HG03060 (cell line): Measurements from ENCODE around the gene VPS13D.
"Not testable (repeated sequence)": the region's sequence is repeated elsewhere in the genome, so short reads cannot be mapped to it uniquely, and the experiment has no call there.

Experiments
- ATAC-seq: cut with Tn5 transposase; IDR thresholded peaks from one replicate; pipeline ENCODE4 v1.9.1; 2021; ENCODE audit warnings: low read depth, moderate number of reproducible peaks; ENCODE audit not compliant: unreplicated experiment

VPS13D gene

DNA sequence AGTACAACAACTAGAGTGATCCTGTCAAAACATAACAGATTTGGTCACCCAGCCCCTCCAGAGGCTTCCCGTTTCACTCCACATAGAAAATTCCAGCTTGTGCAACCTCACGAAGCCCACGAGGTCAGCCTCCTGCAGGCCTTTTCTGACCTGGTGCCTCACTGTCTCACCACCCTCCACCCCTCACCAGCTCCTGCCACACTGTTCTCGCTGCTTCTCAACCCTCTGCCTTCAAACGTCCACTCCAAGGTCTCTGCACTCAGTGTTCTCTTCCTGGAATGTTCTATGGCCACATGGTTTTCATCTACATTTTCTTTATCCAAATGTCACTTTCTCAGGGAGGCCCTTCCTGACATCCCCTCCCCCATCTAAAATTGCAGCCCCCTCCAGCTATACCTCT lies 209.2 kb downstream of the VPS13D start:
- ATAC-seq: no peak

DNA sequence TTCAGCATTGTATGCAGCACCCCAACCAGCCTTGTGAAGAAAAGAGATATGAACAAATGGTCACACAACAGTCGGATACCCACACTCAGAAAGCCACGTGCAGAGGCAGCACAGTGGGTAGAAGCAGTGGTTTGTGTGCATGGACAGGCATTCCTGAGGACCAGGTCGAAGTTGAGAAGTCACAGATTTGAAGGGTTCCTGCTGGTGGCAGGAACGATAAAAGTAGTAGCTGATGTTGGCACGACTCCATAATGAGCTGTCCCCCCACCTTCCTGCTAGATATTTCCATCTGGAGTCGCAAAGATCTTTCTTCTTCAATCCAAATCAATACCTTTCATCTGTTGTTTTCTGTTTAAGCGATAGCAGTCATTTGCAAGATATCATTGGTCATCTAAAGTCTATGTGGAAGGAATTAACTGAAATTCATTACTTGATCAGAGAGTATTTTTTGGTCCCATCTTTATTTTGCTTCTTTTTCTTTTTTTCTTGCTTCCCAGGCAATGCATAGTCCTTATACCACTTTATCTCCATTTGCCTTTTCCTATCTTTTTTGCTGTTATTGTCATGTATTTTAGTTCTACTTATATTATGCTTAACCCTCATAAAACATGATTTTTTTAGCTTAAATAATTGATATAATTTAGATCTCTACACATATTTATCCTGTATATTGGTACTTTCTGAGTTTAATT lies 211.7 kb downstream of the VPS13D start:
- no peak for ATAC-seq

DNA sequence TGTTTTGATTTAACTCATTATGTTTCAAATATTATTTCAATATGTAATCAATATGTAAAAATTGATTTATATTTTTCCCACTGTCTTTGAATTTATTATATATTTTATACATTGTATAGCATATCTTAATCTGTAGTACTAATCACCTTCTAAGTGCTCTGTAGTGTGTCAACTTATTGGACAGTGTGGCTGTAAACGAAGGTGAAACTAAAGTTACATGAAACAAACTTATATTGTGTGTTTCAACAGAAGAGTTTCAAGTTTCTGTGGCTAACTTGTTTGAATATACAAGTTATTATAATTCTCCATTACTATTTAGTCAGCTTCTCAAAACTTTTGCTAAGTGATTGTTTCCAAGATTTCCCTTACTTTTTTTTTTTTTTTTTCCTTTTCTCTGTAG lies 212.4 kb downstream of the VPS13D start:
- no peak for ATAC-seq

DNA sequence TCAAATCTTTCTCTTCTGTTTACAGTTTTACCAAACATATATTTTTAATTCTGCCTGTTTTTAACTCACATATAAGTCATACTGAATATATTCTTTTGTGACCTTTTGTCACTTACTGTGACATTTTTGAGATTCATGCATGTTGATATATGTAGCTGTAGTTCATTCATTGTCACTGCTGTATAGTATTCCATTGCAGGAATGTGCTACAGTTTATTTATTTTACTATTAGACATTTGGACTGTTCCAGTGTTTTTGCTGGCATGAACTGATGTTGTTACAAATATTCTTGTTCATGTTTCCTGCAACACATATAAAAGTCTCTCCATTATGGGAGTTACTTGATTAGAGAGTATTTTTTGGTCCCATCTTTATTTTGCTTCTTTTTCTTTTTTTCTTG lies 213.3 kb downstream of the VPS13D start:
- no peak for ATAC-seq

DNA sequence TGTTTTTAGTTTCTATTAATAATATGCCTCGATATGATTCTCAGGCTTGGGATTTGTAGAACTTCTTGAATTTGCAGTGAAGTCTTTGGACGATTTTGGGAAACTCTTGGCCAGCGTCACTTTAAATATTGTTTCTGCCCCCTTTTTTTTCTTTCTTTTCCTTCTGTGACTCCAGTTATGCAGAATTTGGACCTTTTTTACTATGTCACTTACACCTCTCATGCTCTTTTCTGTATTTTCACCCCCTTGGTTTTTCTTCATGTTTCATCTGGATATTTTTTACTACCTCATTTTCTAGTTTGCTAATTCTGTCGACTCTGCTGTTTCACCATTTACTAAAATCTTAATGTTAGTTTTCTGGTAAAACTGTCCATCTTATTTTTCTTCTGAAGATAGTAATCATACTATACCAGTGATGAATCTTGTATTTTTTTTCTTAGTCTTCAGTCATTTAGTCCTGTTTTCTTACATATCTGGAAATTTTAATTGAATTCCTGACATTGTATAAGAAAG lies 214.6 kb downstream of the VPS13D start:
- no peak for ATAC-seq

DNA sequence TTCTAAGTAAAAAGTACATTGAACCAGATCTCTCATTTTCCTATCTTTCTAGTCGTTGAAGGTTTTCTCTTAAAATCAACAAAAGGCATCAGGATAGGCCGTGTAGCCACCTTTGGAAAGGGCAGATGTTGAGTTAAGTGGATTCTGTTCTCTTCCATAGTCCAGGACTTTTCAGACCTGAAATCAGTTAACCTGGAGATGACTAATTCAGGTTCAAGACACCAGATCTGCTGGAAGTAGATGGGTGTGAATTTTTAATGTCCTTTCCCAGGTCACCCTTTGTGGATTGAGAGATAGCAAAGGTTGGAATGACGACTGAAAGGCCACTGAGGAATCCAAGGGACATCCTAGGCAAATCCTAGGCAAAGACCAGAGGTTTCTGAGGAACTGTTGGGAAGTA lies 215.4 kb downstream of the VPS13D start:
- no peak for ATAC-seq

DNA sequence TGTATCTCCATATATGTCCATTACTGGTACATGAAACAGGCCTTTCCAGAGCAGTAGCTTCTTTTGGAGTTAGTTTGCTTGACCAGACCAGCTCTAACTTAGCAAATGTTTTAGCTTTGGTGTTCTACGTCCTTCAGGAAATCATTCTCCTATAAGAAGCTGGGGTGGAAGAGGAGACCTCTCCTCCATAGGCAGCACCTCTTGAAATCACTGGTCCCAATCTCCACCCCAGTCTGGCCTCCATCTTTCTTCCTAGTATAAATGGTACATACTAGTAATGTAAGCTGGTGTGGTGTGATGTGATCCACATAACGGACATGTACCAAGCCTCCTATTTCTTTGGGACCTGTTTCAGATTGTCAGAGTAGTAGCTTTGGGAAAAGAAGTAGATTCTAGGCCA lies 216.8 kb downstream of the VPS13D start:
- no peak for ATAC-seq

DNA sequence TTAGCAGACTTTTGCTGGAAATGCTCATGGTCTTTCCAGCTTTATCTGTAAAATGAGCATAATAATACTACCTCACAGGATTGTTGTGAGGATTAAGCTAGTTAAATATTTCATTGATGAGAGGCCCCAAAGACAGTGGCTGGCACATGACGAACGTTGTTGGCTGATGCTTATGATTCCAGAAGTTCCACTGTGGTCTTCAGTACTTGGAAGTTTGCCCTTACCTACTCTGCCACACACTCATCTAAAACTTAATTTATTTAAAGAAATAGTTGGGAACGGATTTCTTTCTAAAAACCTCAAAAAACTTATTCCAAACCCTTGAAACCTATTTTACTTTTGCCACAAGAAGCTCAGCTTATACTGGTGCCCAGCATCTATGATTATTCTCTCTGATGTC lies 217.5 kb downstream of the VPS13D start:
- ATAC-seq: no peak

DNA sequence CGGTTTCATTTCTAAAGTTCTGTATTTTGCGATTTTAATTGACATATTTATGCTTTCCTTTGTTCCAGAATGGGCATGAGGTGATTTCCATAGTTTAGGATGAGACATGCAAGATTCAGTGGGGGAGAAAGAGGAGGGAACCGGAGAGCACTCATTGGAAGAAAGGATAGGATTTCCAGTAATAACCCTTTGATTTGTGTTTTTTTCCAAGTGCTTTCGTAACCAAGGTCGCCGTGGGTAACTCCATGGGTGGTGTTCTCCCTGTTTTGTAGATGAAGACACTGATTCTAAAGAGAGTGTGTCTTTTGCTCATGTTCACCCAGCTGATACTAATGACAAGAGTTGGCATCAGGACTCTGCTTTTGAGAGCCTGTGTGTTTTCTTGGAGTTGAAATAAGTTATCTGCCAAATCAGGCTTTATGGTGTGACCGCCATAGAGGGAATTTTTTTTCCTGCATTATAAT lies 218.1 kb downstream of the VPS13D start:
- ATAC-seq: no peak

DNA sequence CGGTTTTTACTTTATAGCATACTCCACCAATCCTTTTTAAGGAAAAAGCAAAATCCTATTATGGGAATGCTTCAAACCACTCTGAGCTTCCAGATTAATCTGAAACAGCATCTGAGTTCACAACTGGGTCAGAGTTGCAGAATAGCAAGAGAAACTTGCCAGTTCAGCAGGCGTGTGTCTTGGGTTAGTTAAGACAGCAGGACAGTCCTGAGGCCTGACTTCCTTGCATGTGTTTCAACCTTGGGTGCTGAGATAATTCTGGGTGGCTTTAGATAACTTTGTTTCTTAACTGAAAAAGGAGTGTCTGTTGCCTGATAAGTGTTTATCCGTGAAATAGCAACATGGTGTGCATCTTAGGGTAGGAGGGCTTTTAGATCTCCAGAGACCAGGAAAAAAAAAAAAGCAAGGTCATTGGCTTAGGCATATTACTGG lies 218.9 kb downstream of the VPS13D start:
- ATAC-seq: no peak

DNA sequence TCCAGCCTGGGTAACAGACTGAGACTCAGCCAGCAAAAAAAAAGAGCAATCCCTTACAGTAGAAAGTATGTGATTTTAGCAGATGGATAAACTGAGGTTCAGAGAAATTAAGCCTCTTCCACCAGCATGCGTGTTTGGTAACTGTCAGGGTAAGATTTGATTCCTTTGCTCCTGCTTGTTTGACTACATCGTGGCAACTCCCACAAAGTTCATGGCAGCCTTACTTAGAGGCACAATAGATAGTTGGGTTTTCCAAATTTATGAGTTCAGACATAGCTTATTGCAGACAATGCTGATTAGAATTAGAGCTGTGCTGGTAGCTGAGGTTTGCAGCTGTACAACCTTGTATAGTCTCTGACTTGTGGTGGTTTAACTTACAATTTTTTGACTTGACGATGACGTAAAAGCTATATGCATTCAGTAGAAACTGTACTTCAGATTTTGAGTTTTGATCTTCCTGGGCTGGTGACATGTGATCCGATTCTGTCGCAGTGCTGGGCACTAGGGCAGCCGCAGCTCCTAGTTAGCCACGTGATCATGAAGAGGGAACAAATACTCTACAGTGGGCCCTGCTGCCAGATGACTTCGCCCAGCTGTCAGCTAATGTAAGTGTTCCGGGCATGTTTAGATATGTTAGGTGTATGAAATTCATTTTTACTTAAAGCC lies 220.4 kb downstream of the VPS13D start:
- no peak for ATAC-seq

DNA sequence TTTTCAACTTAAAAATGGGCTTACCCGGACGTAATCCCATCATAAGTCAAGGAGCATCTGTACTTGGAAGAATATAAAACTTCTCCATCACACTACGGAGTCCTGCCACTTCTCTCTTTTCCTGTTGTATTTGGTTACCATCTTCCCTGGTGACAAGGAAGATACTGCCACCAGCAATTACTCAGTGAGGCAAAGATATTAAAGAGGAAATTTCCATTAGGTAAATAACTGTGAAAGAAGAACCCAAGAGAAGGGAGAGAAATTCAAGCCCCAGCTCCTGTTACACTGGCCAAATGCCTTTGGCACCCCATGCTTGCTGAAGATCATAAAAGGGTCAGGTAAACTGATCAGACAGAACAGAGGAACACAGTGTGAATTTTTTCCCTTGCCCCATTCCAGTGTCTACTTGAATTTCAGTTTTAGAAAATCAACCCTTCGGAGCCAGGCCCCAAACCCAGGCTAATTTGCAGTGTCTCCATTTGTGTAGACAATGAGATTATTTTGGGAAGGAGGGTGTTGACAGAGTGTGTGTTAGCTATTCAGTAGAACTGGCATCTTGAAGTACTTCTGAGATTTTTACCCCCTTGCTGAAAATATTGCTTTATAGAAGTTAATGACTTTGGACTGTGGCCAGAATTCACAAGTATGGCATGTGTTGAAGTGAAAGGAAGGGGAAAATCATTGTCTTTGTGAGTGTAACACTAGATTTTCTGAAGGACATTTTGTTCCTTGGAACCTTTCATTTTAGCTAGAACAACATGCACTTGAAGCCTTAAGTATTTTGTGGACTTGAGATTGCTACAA lies 221.1 kb downstream of the VPS13D start:
- no peak for ATAC-seq

DNA sequence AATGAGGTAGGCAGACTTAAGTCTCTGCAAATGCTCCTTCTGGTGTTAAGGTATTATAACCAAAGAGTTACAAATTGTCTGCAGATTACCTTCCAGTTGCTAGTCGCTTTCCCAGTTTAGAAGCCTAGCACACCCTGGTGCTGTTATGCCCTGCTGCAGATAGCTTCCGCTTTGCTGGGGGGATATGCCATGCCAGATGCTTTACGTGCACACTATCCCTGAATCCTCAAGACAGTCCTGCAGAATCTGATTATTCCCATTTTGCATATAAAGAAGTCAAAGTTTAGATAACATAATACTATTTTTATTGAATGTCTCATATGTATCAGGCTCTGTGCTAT lies 221.7 kb downstream of the VPS13D start:
- ATAC-seq: no peak

DNA sequence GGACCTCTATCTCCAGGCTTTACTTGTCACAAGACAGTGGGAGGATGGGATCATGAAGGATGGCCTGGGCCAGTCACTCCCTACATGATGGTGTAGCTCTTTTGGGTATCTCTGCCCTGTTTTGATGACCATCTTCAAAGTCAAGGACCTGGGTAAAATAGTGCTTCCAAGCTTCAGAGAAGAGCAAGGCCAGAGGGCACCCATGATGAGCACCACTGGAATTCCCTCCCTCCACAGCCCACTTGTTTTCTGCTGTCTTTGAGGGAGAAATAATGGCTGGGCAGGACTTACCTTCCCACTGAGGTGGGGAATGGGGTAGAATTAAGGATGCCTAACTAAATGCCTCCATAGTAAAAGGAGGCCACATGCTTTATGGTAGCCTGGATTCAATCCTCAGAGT lies 222.4 kb downstream of the VPS13D start:
- no peak for ATAC-seq

DNA sequence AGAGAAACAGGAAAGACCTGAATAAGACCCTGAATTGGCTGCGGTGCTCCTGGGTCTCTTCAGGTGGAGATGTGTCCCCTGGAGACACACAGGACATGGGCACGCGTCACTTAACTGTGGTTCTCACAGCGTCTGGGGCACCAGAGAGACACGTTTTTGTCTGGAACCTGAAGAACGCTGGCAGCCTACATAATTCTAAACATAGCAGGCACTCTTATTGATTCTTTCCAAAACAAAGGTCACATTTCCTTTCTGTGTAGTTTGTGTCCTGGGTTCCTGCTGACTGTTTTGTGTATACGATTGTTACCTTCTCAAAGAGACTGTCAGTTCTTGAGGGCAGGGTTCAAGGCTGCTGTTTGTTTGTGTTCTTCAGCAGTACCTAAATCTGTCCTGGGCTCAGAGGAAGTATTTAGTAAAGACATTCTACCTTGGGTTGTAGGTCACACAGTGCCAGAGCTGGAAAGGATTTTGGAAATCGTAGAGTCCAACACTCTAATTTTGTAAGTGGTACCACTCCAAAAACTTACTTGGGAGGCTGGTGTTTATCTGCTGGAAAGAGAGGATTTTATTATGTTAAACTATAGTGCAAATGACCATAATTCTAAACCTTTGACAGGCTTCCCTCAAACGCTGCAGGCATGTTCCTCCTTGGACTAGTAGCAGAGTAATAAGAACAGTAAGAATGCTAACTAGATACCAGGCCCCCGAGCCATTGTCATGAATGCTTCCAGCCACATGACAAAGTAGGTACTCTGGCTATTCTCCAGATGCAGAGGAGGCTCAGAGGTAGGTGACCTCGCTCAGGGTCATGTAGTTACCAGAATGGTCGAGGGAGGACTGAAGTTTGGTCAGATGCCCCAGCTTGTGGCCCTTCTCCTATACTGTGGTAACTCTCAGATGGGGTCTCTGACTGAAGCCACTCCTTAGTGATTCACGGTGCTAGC lies 223.8 kb downstream of the VPS13D start:
- ATAC-seq: no peak

DNA sequence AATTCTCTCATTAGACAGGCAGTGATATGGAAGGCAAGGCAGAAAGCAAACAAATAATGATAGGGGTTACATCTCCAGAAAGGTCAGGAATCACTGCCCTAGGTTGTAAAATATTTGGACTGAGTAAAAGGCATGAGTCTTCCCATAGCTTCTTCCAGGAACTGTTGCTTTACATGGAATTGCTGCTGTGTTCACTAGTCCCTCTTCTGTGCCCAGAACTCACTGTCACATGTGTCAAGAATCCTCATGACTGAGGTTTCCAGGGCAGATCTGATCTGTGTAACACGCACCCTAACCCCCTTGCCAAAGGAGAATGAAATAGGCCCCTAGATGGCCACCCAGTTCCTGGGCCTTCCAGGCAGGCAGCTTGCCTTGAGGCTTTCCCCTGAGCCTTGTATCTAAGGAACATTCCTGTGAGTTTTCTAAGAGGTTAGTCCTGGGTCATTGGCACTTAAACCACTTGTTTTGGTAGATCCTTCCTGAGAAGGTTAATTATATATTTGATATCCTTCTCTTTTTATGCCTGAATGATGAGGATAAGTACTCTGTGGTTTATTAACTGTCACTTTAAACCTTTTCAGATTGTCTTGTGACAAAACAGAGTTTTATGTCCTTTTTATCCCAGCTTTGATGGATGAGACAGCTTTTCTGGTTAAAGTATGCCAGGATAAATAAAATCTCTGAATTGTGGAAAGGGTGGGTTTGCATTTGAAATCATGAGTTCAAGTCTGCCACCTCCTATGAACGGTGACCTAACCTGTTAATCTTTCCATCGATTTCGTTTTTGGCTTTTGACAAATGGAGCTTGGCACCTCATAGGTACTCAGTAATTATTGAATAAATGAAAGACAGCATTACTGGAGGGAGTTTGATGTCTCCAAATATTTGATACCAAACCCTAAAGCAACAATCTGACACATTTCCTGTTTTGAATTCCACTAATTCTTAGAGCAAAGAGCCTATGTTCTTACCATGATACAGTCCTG lies 224.9 kb downstream of the VPS13D start:
- ATAC-seq: no peak

DNA sequence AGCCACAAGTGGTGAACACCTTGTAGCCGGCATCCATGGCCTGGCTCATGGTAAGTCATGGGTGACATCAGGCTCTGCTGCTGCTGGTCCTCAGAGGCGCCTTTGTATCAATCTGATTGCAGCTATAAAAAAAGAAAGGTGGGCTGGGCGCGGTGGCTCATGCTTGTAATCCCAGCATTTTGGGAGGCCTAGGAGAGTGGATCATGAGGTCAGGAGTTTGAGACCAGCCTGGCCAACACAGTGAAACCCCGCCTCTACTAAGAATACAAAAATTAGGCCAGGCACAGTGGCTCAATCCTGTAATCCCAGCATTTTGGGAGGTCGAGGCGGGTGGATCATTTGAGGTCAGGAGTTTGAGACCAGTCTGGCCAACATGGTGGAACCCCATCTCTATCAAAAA lies 226.3 kb downstream of the VPS13D start:
- ATAC-seq: not testable (repeated sequence)

DNA sequence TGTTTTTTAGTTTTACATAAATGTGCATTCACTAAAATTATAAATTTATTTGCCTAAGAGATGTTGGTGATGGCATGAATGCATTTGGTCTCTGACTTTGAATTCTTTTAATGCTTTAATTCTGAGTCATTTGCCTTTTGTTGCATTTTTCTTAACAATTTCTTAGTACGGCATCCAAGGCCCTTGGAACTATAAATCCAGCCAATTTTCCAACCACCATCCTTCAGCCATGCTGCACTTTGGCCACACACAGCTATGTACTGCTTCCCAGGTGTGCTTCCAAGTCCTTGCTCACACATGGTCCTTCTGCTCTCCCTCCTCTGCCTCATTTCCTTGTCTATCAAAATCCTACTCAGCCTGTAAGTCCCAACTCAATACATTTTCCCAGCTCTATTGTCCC lies 227.1 kb downstream of the VPS13D start:
- no peak for ATAC-seq

DNA sequence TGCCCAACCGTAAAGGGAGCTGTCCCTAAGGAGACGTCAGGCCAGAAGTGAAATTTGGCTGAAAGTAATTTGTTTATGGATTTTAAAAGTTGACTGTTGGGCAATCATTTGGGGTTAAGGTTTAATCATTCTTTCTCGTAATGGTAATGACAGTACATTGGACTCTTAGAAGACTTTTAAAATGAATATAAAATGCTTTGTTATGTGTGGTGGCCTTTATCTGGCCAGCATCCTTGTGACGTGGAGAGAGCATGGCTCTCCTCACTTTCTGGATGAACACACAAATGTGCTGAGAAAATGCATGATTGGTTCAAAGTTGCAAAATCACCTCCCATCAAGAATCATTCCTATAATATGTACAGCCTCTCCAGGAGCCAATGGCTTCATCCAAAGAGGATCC lies 227.9 kb downstream of the VPS13D start:
- no peak for ATAC-seq
